ENCODE data around the gene SDF4. TPM values are rescaled to one million over a fixed set of nuclear protein-coding genes. Genes with fewer than 3 reads are reported as not detected.
"Not testable (repeated sequence)": the region's sequence is repeated elsewhere in the genome, so short reads cannot be mapped to it uniquely, and the experiment has no call there.

Gene SDF4
- total and polyA plus RNA-seq, 8 donors = 50.3 to 404 (median 63.6) TPM

GRCh38 chr1:1196431-1197187 lies 35.2 kb downstream of the SDF4 start:
- peaks cover 10 to 15% (median 11%) of the 10 kb centered on the region in 4 donors for H3K4me1 ChIP-seq
- TF ChIP-seq POLR2AphosphoS5 (IDR thresholded peaks at IDR 0.05) (no peak), CTCF (IDR thresholded peaks at IDR 0.05) (no peak), EP300 (IDR thresholded peaks at IDR 0.05) (no peak), POLR2A (IDR thresholded peaks at IDR 0.05) (no peak)
- intact Hi-C loops (cut with DNase I; ENCODE audit: low total_unique reads) = no loop called here
- WGBS, 5 donors = 83 to 85% (median 84%) methylated on average over 12 to 13 of the region's 13 CpGs
- H3K27ac ChIP-seq = no peak overlapping the region
- H3K27me3 ChIP-seq = peaks cover 3 to 23% (median 16%) of the 10 kb centered on the region in 3 donors
- no peak overlapping the region for H3K4me3 ChIP-seq
- peaks cover 0 to 16% (median 5%) of the 10 kb centered on the region in 4 donors for H3K9me3 ChIP-seq
- H3K36me3 ChIP-seq = no peaks in the 10 kb centered on the region
- DNase-seq = no peak

- intact Hi-C loops (cut with DNase I; ENCODE audit: low total_unique reads); H3K4me1 ChIP-seq; H3K4me3 ChIP-seq; H3K36me3 ChIP-seq; H3K27ac ChIP-seq; DNase-seq: not testable (repeated sequence)
- 83 to 95% (median 94%) methylated on average over 6 of the region's 6 CpGs for WGBS, 5 donors
- peaks cover 0 to 19% (median 5%) of the 10 kb centered on the region in 4 donors for H3K9me3 ChIP-seq
- H3K27me3 ChIP-seq = peaks cover 0 to 14% (median 7%) of the 10 kb centered on the region in 3 donors
These were observed 36.1 kb downstream of the SDF4 start for GRCh38 chr1:1195726-1196125.

GRCh38 chr1:1194723-1195122 lies 37.1 kb downstream of the SDF4 start:
- TF ChIP-seq POLR2AphosphoS5 (IDR thresholded peaks at IDR 0.05) = no peak
- no peak for TF ChIP-seq POLR2A (IDR thresholded peaks at IDR 0.05)
- TF ChIP-seq EP300 (IDR thresholded peaks at IDR 0.05) = no peak
- no peak for TF ChIP-seq CTCF (IDR thresholded peaks at IDR 0.05)

GRCh38 chr1:1191734-1192133 lies 40.1 kb downstream of the SDF4 start:
- intact Hi-C loops (cut with DNase I; ENCODE audit: low total_unique reads) = no loop called here
- no peak overlapping the region for H3K27ac ChIP-seq
- H3K36me3 ChIP-seq = no peaks in the 10 kb centered on the region
- no peak overlapping the region for H3K4me3 ChIP-seq
- no peaks in the 10 kb centered on the region for H3K4me1 ChIP-seq
- WGBS, 5 donors = 78 to 95% (median 88%) methylated on average over 11 of the region's 11 CpGs
- H3K27me3 ChIP-seq = no peaks in the 10 kb centered on the region
- peaks cover 0 to 19% (median 5%) of the 10 kb centered on the region in 4 donors for H3K9me3 ChIP-seq
- no peak for TF ChIP-seq EP300 (IDR thresholded peaks at IDR 0.05)
- no peak for TF ChIP-seq CTCF (IDR thresholded peaks at IDR 0.05)
- TF ChIP-seq POLR2A (IDR thresholded peaks at IDR 0.05) = no peak
- TF ChIP-seq POLR2AphosphoS5 (IDR thresholded peaks at IDR 0.05) = no peak
- no peak for DNase-seq

More at GRCh38 chr1:1194723-1195122, 37.1 kb downstream of the SDF4 start:
- Histone ChIP-seq H3K36me3 (no peaks in the 10 kb centered on the region), H3K27me3 (peaks cover 0 to 4% (median 0%) of the 10 kb centered on the region in 3 donors), H3K9me3 (peaks cover 0 to 19% (median 5%) of the 10 kb centered on the region in 4 donors), H3K27ac (no peak overlapping the region), H3K4me1 (no peaks in the 10 kb centered on the region), H3K4me3 (no peak overlapping the region)
- WGBS, 5 donors = 62 to 96% (median 87%) methylated on average over 3 of the region's 3 CpGs
- intact Hi-C loops (cut with DNase I; ENCODE audit: low total_unique reads) = no loop called here
- DNase-seq = no peak

- DNase-seq = no peak
- WGBS, 5 donors = 69 to 87% (median 76%) methylated on average over 5 of the region's 5 CpGs
- Histone ChIP-seq H3K9me3 (peaks cover 0 to 8% (median 0%) of the 10 kb centered on the region in 4 donors), H3K27ac (no peak overlapping the region), H3K4me1 (no peaks in the 10 kb centered on the region), H3K36me3 (no peaks in the 10 kb centered on the region), H3K4me3 (no peak overlapping the region), H3K27me3 (no peaks in the 10 kb centered on the region)
- intact Hi-C loops (cut with DNase I; ENCODE audit: low total_unique reads) = no loop called here
- TF ChIP-seq EP300 (IDR thresholded peaks at IDR 0.05) = no peak
- no peak for TF ChIP-seq CTCF (IDR thresholded peaks at IDR 0.05)
- TF ChIP-seq POLR2AphosphoS5 (IDR thresholded peaks at IDR 0.05) = no peak
- no peak for TF ChIP-seq POLR2A (IDR thresholded peaks at IDR 0.05)
These were observed 42.7 kb downstream of the SDF4 start for GRCh38 chr1:1189111-1189510.

Data from stomach (tissue), 9 donors.